GM21717 (cell line): Measurements from ENCODE around the gene OR2T35.
A peak's percentile ranks its signal among the peaks of the same experiment; 100 is the strongest.

Source experiments
- ATAC-seq: cut with Tn5 transposase; IDR thresholded peaks from one replicate; pipeline ENCODE4 v1.9.1; 2021; ENCODE audit warnings: mild to moderate bottlenecking, moderate library complexity; ENCODE audit not compliant: unreplicated experiment

OR2T35 gene

GRCh38 chr1:248627971-248628844 is 16.9 kb downstream of the OR2T35 start:
- ATAC-seq: peak; percentile 98

GRCh38 chr1:248625971-248626370 is 19.1 kb downstream of the OR2T35 start:
- no peak for ATAC-seq

DNA sequence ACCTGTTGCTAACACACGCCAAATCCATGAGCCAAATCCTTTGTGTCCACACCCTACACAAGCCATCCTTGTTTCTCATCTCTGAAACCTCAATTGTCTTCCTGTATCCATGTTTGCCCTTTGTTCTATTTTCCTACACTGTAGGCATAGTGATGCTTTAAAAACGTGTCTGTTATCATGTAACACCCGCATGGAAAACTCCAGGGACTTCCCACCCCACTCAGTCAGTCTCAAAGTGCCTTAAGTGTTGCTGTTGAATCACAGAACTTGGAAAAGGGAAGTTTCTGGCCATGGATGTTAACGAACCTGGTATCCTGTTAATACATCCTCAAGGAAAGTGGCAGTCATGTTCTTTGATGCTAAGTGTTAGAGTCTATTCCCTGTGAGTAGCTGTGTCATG is 19.9 kb downstream of the OR2T35 start:
- no peak for ATAC-seq

GRCh38 chr1:248622570-248623001 is 22.5 kb downstream of the OR2T35 start:
- ATAC-seq: peak; percentile 94

- no peak for ATAC-seq
These were observed 23.3 kb downstream of the OR2T35 start for GRCh38 chr1:248621770-248622169.

DNA sequence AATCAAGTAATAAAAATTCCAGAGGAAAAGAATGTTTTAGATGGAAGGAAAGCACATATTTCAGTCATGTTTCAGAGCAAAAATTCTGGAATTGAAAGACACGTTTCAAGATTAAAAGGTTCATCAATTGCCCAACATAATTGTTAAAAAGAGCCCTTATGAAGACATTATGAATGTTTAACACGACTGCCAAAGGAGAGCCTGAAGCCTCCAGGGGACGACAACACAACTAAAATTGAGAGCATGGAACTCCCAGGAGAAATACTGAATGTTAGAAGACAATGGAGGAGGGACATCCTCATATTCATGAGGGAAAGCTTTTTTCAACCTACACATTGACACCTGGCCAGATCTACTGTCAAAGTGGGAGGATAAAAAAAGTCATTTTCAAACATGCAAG is 26.2 kb downstream of the OR2T35 start:
- ATAC-seq: no peak

- no peak for ATAC-seq
These were observed 27.0 kb downstream of the OR2T35 start for GRCh38 chr1:248618119-248618518.

GRCh38 chr1:248613742-248614141 is 31.3 kb downstream of the OR2T35 start:
- peak; percentile 58 for ATAC-seq

DNA sequence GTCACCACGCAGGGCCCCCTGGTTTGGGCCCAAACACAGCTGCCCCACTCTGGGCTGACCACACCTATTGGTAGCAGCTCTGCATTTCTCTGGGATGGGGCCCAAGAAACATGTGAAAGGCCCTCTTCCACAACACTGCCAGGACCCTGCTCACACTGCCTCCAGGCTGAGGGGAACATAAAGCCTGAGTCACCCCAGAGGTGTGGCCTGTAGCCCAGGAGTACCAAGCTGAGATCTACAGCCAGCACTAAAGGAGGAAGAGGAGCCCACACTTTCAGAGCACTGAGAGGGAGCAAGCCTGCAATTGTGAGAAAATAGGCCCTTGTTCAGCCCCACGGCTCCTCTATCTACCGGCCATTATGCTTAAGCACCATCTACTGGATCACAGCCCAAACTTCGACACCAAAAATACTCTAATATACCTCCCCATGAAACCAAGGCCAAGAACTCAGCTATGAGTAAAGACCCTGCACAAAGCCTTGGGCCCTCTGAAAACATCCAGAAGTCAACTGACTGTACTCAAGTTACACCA is 33.1 kb downstream of the OR2T35 start:
- no peak for ATAC-seq

DNA sequence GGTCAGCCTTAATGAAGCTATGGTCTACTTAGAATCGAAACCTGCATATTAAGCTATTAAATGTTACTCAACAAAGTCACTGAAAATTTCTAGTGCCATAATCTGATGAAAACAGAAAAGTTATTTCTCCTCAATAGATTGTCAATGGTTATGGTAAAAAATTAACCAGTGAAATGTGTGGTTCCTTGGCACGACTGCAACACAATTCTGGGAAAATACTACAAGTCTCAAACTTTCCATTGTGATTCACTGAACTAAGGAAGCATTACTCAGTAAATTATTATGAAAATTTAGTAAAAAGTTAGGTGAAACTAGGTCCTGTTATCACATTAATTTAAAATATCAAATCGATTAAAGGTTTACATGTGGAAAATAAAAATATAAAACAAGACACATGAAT is 34.8 kb downstream of the OR2T35 start:
- ATAC-seq: no peak

GRCh38 chr1:248599396-248599795 is 45.7 kb downstream of the OR2T35 start:
- ATAC-seq: no peak

GRCh38 chr1:248597589-248597988 is 47.5 kb downstream of the OR2T35 start, which contains the start of gene OR2T10:
TSS of gene OR2T10 (minus strand) at chr1:248597700. CDS start at chr1:248593768, 3,932 bp downstream.
- no peak for ATAC-seq

GRCh38 chr1:248596615-248597014 is 48.5 kb downstream of the OR2T35 start:
- peak; percentile 62 for ATAC-seq

GRCh38 chr1:248593226-248593625 is 51.9 kb downstream of the OR2T35 start:
- no peak for ATAC-seq

GRCh38 chr1:248592655-248593054 is 52.4 kb downstream of the OR2T35 start:
- ATAC-seq: no peak

DNA sequence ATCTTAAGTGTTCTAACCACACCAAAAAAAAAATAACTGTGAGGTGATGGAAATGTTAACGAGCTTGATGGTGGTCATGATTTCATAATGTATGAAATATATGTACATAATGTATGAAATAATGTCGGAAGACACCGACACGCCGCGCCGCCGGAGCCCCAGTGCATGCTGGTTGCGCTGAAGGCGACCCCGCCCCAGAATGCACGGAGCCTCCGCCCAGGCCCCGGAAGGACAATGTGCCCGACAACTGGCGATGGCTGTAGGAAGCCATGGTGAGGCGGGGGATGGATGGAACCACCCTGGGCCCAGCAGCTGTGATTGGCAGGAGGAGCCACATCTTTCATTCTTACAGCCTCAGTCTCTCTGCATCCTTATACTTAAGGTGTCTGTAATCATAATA is 55.0 kb downstream of the OR2T35 start:
- no peak for ATAC-seq

DNA sequence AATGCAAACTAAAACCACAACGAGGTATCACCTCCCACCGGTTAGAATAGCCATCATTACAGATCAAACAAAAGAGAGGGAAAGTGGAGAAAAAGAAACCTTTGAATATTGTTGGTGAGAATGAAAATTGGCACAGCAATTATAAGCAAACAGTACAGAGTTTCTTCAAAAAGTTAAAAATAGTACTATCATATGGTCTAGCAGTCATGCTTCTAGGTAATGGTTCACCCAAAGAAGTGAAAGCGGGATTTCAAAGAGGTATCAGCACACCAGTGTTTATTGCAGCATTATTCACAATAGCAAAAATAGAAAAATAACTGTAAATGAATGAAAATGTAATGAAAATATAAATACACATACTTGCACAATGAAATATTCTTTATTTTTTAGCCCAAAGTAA is 55.7 kb downstream of the OR2T35 start:
- ATAC-seq: no peak
